Measurements from ENCODE around the gene HSD11B2.

The HSD11B2 gene

DNA sequence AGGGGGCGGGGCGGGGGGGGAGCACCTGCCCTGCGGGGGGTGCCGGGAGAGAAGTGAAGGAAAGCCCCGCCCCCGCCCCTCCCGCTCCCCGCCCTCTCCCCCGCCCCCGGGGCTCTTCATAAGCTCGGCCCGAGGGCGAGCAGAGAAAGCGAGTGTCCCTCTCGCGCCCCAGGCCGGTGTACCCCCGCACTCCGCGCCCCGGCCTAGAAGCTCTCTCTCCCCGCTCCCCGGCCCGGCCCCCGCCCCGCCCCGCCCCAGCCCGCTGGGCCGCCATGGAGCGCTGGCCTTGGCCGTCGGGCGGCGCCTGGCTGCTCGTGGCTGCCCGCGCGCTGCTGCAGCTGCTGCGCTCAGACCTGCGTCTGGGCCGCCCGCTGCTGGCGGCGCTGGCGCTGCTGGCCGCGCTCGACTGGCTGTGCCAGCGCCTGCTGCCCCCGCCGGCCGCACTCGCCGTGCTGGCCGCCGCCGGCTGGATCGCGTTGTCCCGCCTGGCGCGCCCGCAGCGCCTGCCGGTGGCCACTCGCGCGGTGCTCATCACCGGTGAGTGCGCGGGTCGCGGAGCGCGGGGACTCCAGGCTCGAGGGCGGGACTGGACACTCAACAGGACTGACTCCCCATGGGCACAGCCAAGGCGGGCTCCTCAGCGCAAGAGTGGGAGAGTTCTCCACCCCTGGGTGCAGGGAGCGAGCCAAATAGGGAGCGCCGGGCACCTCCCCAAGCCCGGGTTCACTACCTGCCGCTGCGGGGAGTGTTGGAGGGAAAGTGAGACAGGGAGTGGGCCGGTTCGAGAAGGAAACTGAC is at the start of gene HSD11B2:
Gene HSD11B2, plus strand, starts transcription at position 145 of the 798 bp plus-strand sequence. Its CDS starts 128 bp downstream, at position 273.
- DNase-seq (ENCODE audit: low read depth, low spot score) = no peak

DNA sequence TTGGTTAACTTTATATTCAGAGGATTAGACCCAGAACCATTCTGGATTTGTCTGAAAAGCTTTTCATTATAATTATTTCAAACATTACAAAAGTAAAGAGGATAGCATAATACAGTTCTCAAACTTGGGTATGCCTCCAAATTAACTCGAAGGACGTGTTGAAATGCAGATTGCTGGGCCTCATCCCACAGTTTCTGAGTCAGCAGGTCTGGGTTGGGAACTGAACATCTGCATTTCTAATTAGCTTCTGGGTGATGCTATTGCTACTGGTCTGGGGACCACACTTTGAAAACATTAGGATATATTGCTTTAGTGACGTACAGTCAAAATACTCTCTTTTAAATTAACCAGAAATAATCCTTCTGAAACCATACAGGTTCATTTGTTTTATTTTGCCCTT is 47.6 kb upstream of the HSD11B2 start:
- no peak for DNase-seq (ENCODE audit: low read depth, low spot score)

DNA sequence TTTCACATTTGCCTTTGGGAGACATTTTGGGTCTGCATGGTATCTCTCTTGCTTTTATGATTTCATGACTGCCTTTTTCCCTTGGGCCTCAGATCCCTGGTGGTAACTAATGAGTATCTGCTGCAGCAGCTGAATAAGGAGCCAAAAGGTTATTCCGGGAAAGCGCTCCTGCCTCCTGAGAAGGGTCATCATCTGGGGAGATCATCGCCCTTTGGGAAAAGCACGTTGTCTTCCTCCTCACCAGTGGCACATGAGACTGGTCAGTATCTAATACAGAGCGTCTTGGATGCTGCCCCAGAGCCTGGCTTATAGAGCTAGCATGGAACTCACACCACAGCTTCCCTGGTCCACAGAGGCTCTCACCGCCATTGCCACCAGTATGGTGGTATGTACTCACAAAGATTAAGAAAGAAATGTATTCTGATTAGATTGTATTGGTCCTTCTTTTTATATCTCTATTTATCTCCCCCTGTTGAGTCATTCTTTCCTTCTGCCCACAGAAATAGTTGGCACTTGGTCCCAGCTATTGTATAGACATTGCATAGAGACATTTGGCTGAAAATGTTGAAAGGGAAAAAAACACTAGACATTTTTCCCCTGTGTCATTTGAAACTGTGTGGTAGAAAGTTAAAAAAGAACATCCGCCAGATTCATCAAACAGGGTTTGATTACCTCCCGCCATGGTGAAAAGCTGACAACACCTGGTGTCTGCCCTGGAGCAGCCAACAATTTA is 46.0 kb upstream of the HSD11B2 start:
- no peak for DNase-seq (ENCODE audit: low read depth, low spot score)

DNA sequence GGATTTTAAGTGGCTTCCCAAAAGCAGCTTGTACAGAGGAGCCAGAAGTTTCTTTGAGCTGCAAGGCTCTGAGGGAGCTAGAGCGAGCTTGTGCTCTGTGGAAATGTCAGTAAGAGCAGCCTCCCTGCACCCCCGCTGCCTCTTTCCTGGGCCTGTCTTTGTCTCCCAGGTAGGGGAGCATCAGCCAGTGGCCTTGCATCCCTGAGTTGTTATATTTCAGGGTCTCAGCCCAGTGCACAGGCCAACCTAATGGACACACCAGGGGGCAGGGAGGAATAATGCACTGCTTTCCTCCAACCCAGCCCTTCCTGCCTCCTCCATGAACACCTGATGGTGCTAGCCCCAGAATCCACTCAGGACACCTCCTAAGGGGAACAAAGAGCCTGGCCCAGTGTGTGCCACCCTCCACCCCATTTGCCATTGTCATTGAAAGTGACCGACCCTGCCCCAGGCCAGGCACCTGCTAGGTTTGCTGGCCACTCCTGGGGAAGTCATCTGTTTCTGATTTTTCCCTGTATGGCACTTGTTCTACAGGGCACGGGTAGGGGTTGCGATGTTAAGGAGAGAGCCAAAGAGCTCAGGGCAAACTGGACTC is 44.0 kb upstream of the HSD11B2 start:
- no peak for DNase-seq (ENCODE audit: low read depth, low spot score)

DNA sequence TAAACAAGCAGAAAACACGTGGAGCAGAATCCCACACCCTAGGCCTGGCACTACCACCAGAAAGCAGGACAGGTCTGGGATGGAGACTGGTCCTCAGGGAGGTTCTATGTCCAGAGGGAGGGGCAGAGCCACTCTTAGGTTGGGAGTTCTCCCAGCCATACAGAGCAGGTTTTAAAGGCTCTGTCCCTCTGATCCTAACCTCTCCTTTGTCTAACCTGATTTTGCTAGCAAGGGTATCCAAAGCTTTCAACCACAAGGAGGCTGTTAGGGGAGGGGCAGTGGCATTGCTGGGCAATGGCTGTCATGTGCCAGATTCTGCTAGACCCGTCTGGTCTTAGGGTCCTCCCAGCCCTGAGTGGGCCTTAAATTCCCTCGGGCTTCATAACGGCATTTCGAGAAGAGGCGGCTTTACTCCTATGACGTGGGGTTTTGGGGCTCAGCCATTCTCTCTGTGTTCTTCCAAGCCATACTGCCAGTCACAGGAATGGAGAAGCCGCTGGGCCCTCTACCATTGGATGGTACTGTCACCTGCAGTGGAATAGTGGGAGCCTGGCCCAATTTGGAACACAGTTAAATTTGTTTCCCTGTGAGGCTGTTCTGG is 43.3 kb upstream of the HSD11B2 start:
- no peak for DNase-seq (ENCODE audit: low read depth, low spot score)

DNA sequence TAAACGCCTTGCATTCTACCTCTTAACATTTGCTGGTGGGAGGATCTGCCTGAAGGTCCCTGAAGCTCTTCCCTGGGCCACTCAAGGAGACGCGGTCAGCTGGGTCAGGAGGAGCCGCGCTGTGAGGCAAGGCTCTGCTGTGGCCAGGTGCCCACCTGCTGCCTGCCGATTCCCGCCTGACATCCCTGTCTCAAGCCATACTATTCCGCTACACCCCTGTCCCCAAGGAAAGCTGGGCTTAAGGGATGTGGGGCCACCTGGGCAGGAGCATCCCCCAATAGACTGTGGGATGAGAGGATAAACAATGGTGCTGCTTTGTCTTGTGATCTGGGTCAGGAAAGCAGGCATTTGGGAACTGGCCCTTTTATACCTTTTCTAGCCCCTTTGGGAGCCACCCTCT is 42.7 kb upstream of the HSD11B2 start:
- no peak for DNase-seq (ENCODE audit: low read depth, low spot score)

DNA sequence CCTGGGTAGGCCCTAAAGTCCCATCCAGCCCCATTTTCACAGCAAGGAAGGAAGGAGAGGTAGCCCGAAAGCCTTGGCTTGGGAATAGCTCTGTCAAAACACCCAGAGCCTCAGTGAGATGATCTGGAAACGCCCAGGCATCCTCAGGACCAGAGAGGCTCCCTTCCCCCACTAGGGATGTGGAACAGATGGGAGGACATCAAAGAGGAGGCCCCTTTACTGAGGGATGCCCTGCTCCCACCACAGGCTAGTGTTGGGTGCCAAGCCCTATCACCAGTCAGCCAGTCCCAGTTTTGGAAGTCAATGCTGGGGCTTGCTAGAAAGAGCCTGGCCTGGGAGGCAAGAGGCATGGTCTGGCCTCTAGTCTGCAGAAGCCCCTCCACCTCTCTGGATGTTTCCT is 42.3 kb upstream of the HSD11B2 start:
- DNase-seq (ENCODE audit: low read depth, low spot score) = no peak

DNA sequence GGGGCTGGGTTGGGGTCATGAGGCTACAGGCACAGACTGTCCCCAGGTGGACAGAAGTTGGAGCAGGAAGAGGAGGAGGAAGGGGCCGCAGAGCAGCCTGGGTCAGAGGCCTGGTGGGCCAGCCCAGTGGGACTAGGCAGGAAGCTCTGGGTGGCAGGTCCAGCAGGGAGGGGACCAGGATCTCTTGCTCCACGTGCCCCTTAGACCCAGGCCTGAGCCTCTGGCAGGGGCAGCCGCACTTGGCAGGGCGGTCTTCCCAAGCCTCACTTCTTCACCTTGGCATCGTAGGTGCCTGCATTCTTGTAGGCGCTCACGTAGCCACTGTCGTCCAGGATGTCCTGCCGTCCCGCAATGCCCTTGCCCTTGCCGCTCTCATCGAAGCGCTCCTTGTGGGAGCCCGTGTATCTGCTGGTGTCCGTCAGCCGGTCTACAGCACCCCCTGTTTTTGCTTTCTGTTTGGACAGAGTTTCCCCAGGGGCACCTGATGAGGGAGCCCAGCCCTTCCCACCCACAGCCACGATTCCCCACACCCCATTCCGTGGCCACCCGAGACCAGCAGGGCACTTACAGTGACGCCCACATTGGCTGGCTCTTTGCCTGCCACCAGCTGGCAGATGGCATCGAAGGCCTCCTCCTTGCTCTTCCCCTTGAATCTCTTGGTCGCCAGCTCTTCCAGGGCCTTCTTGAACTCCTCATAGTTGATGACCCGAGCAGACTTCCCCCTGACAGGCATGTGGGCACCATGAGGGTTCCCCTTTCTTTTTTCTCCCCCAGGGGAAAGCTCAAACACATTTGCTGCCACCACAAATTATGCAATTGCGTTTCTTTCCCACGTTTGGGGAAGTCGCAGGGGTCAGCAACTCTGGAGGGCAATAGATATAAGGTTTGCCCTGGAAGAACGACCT is 40.8 kb upstream of the HSD11B2 start:
- no peak for DNase-seq (ENCODE audit: low read depth, low spot score)

DNA sequence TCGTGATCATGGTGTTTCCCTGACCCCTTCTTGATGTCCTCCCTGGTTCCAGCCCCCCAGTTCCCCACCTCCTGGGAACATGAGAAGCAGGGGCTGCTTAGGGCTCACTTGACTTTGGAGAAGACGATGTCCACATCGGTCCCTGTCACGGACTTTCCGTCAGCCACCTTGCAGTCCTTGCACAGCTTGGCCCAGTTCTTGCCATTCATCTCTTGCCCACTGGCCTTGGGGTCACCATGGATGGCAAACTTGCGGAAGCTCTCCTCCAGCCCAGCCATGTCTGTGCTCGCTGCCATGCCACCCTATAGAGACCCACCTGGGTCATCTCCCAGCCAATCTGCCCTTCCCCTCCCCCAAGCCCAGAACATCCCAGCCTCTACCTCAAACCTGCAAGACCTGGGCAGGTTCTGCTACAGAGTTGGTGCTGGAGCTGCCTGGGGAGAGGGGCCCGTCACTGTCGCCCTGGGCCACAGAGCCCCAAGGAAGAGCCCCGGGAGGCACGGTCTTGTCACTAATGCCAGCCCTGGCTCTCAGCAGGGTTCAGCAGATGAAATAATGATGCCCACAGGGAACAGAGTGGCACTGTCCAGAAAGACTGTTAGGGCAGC is 40.0 kb upstream of the HSD11B2 start:
- DNase-seq (ENCODE audit: low read depth, low spot score) = no peak

DNA sequence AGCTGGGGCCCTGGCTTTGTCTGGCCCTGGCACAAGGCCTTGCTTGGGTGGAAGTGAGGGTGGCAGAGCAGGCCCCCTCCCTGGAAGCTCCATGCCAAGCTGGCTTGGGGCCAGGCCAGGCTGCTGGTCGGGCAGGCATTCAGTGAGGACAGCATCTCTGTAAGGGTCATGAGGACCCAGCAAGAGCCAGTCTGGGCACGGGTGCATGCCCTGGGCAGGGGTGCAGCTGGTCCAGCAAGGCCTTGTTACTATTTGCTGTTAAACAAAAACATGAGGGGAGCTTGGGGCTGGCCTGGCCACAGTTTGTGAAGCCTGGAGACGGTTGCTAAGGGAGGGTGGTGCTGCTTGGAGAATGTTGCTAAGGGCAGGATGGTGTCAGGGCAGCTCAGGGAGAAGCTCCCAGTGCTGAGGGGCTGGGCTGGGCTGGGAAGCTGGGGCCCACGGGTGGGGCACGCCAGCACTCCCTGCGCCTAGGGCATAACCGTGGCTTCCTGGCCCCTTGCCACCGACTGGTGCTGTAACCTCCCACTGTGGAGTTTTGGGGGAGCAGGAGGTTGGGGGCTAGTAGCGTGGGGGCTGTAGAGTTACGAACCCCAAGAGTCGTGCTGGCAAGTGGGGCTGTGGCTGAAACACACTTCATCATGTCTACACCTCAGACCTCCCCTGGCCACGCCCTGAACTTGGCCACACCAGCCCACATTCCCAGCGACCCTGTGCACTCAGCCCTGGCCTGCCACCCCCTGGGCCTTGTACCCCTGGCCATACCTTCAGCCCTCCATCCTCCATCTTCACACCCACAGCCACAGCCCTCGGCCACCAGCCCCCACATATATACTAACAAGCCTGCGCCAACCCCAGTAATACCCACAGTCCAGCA is 39.3 kb upstream of the HSD11B2 start:
- no peak for DNase-seq (ENCODE audit: low read depth, low spot score)

DNA sequence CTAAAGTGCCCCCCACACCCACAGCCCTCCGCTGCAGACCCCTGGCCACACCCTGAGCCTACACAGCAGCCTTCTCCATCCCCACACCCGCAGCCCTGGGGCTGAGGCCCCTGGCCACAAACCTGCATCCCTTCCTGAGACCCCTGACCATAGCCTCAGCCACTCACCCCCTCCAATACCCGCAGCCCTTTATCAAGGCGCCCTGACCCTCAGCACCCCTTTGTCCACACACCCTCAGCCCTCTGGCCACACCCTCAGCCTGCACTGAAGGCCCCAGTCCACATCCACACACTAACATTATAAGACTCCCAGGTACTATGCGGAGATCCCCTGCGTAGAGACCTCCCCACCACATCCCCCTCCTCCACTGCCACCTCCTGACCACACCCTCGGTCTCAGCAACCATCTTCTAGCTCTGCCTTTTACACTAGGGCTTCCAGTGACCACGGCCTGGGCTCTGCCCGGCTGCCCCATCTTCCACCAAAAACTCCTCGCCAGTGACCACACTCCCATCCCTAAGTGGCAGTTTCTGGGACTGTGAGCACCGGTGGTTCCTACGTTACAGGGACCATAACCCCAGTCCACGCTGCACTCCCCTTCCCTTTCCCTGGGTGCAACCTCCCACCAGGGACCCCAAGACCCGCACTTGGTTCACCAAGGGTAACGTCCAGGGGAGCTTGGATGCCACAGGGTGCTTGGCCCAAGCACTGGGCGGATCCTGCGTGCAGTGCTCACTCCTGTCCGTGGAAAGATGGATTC is 38.4 kb upstream of the HSD11B2 start:
- DNase-seq (ENCODE audit: low read depth, low spot score) = no peak

DNA sequence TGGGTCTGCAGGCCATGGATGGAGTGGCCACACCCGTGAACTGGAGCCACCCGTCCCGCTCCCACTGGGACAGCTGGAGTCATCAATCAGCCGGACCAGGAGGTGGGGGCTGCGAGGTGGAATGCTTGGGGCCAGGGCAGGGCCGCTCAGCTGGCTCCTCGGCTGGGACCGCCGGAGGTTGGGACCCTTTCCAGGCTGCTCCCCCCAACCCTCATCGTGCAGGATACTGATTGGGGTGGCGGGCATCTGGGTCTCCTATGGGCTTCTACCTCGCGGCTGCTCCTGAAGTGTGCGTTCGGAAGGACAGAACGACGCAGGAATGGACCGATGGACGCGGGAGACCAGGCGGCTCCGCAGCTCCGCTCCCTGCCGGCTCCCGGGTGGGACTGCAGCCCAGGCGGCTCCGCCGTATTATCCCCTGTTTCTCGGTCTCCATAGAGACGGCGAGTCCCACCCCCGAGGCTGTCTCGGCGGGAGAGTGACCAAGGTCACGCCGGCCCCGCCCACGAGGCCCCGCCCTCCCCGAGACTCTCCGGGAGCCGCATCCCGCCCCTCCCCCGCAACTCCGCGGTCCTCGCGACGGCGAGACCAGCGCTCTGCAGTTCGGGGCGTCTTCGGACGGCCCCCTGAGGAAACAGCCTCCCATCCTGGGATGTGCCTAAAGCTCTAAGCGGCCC is 37.7 kb upstream of the HSD11B2 start, which contains the start of gene TPPP3:
Gene TPPP3, minus strand, starts transcription at position 388 of the 677 bp plus-strand sequence. CDS start 2,387 bp downstream, outside the sequence.
- no peak for DNase-seq (ENCODE audit: low read depth, low spot score)

DNA sequence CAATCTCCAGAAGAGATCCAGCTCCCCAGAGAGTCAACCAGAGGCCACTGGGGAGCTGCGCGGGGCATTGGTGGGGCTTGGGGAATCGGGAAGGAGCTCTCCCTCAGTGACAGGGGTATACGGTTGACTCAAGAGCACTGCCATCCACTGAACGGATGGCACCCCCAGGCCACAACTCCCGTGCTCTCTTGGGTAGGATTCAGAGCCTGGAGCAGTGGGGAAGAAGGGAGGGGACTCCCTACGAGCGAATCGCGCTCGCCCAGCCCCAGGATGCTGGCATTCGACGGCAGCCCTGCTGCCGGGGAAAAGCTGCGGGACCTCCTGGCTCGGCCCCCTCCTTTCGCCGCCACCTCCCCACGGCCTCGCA is 37.1 kb upstream of the HSD11B2 start:
- no peak for DNase-seq (ENCODE audit: low read depth, low spot score)

DNA sequence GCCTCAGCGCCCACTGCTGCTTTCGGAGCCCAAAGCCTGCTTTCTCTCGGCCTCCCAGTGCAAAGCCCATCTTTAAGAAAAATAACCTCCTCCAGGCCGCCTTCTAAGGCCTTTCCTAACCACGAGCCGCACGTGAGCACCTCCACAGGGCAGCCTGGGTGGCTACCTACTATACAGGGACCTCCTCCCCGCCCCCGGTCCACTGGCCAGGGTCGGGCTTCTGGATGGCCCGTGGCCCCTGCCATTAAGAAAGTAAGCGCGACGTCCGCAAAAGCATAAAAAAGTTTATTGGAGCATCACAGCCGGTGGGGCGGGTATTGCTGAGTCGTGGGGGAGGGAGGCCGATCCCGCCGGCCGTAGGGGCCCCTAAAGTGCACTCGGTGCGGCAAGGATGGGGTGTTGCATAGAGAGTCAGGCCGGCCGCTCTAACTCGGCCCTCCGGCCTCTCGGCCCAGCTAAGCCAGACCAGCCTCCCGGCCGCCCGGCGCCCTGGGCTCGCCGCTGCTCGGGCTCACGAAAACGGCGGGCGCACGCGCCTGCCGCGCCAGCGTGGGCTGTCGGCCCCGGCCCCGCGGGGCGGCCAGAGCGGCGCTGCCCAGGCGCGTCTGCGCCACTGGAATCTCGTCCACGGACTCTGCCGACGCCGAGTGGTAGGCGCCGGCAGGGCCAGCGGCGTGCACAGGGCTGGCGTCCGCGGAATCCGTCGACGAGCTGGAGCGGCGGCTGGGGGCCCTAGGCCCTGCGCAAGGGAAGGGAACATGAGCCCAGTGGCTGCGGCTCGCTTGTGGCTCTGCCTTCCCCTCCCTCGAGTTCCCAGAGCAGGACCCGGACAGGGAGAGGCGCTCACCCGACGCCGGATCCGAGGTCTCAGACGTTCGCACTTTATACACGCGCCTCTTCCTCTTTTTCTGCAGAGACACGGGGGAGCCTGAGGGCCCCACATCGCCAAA is 36.5 kb upstream of the HSD11B2 start:
- DNase-seq (ENCODE audit: low read depth, low spot score) = no peak

DNA sequence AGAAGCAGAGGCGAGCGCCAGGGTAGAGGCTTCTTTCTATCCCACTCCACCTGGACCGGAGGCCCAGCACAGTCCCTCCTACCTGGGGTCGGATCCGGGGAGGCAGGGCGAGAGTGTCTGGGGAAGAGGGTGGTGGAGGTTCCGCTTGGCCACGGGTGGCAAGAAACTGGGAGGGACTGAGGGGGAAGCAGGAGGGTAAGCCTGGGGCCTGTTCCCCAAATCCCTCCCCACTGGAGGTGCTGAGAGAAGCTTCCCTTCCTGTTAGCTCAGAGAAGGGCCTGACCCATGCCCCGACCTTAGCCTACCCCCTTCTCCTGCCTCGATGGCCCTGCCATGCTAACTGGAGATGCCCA is 35.8 kb upstream of the HSD11B2 start:
- no peak for DNase-seq (ENCODE audit: low read depth, low spot score)

DNA sequence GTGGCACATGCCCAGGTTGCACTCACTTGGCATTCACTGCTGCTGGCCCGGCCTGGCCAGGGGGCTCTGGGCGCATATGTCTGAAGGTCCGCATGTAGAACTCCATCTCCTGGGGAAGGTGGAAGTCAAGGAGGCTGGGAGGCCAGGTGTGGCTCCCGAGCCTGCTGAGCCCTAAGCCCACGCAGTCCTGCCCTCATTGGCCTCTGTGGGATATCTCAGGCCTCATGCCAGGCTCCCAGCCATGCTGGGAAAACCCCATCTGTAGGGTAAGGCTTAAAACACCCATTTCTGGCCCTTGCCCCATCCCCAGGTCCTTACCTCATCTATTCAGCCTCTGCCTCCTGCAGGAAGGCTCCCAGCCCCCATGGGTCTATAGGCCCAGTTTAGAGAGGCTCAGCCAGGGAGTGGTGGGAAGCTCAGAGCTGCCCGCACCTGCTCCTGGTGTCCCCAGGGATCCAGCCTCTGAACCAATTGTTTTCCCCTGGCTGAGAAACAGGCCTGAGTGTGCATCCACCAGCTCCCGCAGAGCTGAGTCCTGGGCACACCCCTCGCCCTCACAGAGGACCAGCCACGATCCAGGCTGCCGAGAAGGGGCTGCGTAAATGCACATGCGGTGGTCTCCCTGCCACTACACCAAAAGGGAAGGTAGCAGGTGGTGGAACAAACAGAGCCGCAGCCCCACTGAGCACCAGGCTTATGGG is 35.3 kb upstream of the HSD11B2 start:
- DNase-seq (ENCODE audit: low read depth, low spot score) = no peak

Measured in iPS DF 19.7 (cell line).